HEK293 (cell line): ENCODE data around the gene PRSS8.
A peak's percentile ranks its signal among the peaks of the same experiment; 100 is the strongest.

ENCODE experiments used
- BCL11B ChIP-seq: fragments of 450-650 bp; formaldehyde crosslinking; IDR thresholded peaks from 2 replicates; pipeline ENCODE4 v1.5.1; 2016; ENCODE audit warnings: low read depth, missing biosample characterization, missing genetic modification characterization
- GLI2 ChIP-seq: fragments of 450-650 bp; formaldehyde crosslinking; IDR thresholded peaks from 2 replicates; pipeline ENCODE4; 2017; ENCODE audit warnings: missing biosample characterization, missing genetic modification characterization, low read depth, borderline replicate concordance
- KLF16 ChIP-seq: fragments of 450-650 bp; formaldehyde crosslinking; IDR thresholded peaks from 2 replicates; pipeline ENCODE4 v1.5.1; 2017; ENCODE audit warnings: missing biosample characterization, missing genetic modification characterization
- KLF7 ChIP-seq: fragments of 450-650 bp; formaldehyde crosslinking; IDR thresholded peaks from 2 replicates; pipeline ENCODE4 v1.5.1; 2016; ENCODE audit warnings: missing biosample characterization, missing genetic modification characterization, borderline replicate concordance
- ZNF24 ChIP-seq: fragments of 450-650 bp; formaldehyde crosslinking; IDR thresholded peaks from 2 replicates; pipeline ENCODE4 v1.5.1; 2016; ENCODE audit warnings: missing biosample characterization, missing genetic modification characterization
- ZNF274 ChIP-seq, 2 experiments: fragments of 200-500 bp in 1 of 2; fragments of 450-650 bp in 1 of 2; sonication (Bioruptor generic) in 1 of 2; formaldehyde crosslinking in 1 of 2; IDR thresholded peaks; 2 replicates each; pipeline versions ENCODE4 v1.5.1 to v1.6.1; 2014 to 2016; ENCODE audit warnings: borderline replicate concordance in 1 of 2, inconsistent platforms in 1 of 2, low read length in 1 of 2, missing biosample characterization in 1 of 2, missing genetic modification characterization in 1 of 2
- ZNF311 ChIP-seq: fragments of 450-650 bp; formaldehyde crosslinking; IDR thresholded peaks from 2 replicates; pipeline ENCODE4 v1.5.1; 2017; ENCODE audit warnings: missing biosample characterization, missing genetic modification characterization, borderline replicate concordance
- ZNF324 ChIP-seq: fragments of 450-650 bp; formaldehyde crosslinking; IDR thresholded peaks from 2 replicates; pipeline ENCODE4 v1.5.1; 2016; ENCODE audit warnings: missing biosample characterization, missing genetic modification characterization
- ZNF433 ChIP-seq: fragments of 450-650 bp; formaldehyde crosslinking; IDR thresholded peaks from 2 replicates; pipeline ENCODE4 v1.5.1; 2016; ENCODE audit warnings: missing biosample characterization, missing genetic modification characterization, low read depth
- ZNF596 ChIP-seq: fragments of 450-650 bp; IDR thresholded peaks from 2 replicates; pipeline ENCODE4 v1.5.0; 2018; ENCODE audit warnings: missing biosample characterization, mild to moderate bottlenecking, missing genetic modification characterization, moderate library complexity
- ZNF621 ChIP-seq: fragments of 450-650 bp; formaldehyde crosslinking; IDR thresholded peaks from 2 replicates; pipeline ENCODE4 v1.5.1; 2017; ENCODE audit warnings: missing biosample characterization, missing genetic modification characterization
- ZNF660 ChIP-seq: fragments of 450-650 bp; IDR thresholded peaks from 2 replicates; pipeline ENCODE4 v1.5.1; 2018; ENCODE audit warnings: missing biosample characterization, mild to moderate bottlenecking, missing genetic modification characterization
- ZNF670 ChIP-seq: fragments of 450-650 bp; formaldehyde crosslinking; IDR thresholded peaks from 2 replicates; pipeline ENCODE4 v1.5.1; 2016; ENCODE audit warnings: missing biosample characterization, missing genetic modification characterization, low read depth
- ZNF701 ChIP-seq: fragments of 450-650 bp; formaldehyde crosslinking; IDR thresholded peaks from 2 replicates; pipeline ENCODE4 v1.5.1; 2016; ENCODE audit warnings: missing biosample characterization, missing genetic modification characterization
- ZNF768 ChIP-seq: fragments of 450-650 bp; formaldehyde crosslinking; IDR thresholded peaks from 2 replicates; pipeline ENCODE4 v1.5.1; 2018; ENCODE audit warnings: missing biosample characterization, mild to moderate bottlenecking, missing genetic modification characterization
- ZNF843 ChIP-seq: fragments of 450-650 bp; formaldehyde crosslinking; IDR thresholded peaks from 2 replicates; pipeline ENCODE4 v1.5.1; 2016; ENCODE audit warnings: missing biosample characterization, missing genetic modification characterization
- TF ChIP-seq, protein P1 (sequence below): fragments of 450-650 bp; formaldehyde crosslinking; IDR thresholded peaks from 2 replicates; pipeline ENCODE4 v1.5.1; 2016; ENCODE audit warnings: missing biosample characterization, missing genetic modification characterization
- TF ChIP-seq, protein P2 (sequence below): fragments of 450-650 bp; formaldehyde crosslinking; IDR thresholded peaks from 2 replicates; pipeline ENCODE4 v1.5.1; 2016; ENCODE audit warnings: missing biosample characterization, missing genetic modification characterization
- TF ChIP-seq, protein P3 (sequence below): fragments of 450-650 bp; formaldehyde crosslinking; IDR thresholded peaks from 2 replicates; pipeline ENCODE4 v1.5.1; 2017; ENCODE audit warnings: missing biosample characterization, missing genetic modification characterization
- TF ChIP-seq, protein P4 (sequence below): fragments of 450-650 bp; formaldehyde crosslinking; IDR thresholded peaks from 2 replicates; pipeline ENCODE4 v1.5.1; 2017; ENCODE audit warnings: missing biosample characterization, missing genetic modification characterization
- TF ChIP-seq, protein P5 (sequence below): fragments of 450-650 bp; formaldehyde crosslinking; IDR thresholded peaks from 2 replicates; pipeline ENCODE4 v1.5.1; 2016; ENCODE audit warnings: missing biosample characterization, missing genetic modification characterization
- TF ChIP-seq, protein P6 (sequence below): fragments of 450-650 bp; formaldehyde crosslinking; IDR thresholded peaks from 2 replicates; pipeline ENCODE4 v1.5.1; 2017; ENCODE audit warnings: missing biosample characterization, missing genetic modification characterization

The PRSS8 gene

DNA sequence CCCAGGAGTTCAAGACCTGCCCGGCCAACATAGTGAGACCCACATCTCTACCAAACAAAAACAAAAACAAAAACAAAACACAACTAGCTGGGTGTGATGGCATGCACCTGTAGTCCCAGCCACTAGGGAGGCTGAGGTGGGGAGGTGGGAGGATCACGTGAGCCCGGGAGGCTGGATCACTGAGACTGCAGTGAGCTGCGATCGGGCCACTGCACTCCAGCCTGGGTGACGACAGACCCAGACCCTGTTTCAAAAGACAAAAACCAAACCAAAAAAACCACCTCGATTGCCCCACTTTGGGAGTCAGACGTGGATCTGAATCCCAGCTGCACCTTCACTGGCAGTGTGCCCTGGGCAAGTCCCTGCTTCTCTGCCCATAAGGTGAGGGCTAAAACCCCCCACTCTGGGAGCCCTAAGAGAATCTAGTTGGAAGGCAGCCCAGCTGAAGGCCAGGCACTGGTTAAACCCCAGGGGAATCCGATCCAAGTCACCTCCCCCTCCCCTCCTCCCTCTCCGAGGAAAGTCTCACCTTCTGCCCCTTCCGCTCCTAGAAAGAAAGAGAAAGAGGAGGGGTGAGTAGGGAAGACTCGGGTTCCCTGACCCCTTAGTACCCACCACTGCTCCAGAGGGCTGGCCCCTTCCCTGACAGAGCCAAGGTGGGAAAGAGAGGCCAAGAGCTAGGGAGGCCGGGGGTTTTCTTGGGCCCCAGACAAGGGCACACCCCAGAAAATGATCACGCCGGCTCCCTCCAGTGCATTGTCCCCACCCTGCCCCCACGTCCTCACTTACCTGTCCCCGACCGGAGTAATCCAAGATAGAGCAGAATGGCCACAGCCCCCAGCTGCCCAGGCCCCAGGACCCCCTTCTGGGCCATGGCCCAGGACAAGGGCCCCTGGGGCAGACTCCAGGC, 647 bp downstream of the PRSS8 start (continued):
- no peak for TF ChIP-seq ZNF701 (tag by site-specific recombination)
- TF ChIP-seq, protein P1, sequence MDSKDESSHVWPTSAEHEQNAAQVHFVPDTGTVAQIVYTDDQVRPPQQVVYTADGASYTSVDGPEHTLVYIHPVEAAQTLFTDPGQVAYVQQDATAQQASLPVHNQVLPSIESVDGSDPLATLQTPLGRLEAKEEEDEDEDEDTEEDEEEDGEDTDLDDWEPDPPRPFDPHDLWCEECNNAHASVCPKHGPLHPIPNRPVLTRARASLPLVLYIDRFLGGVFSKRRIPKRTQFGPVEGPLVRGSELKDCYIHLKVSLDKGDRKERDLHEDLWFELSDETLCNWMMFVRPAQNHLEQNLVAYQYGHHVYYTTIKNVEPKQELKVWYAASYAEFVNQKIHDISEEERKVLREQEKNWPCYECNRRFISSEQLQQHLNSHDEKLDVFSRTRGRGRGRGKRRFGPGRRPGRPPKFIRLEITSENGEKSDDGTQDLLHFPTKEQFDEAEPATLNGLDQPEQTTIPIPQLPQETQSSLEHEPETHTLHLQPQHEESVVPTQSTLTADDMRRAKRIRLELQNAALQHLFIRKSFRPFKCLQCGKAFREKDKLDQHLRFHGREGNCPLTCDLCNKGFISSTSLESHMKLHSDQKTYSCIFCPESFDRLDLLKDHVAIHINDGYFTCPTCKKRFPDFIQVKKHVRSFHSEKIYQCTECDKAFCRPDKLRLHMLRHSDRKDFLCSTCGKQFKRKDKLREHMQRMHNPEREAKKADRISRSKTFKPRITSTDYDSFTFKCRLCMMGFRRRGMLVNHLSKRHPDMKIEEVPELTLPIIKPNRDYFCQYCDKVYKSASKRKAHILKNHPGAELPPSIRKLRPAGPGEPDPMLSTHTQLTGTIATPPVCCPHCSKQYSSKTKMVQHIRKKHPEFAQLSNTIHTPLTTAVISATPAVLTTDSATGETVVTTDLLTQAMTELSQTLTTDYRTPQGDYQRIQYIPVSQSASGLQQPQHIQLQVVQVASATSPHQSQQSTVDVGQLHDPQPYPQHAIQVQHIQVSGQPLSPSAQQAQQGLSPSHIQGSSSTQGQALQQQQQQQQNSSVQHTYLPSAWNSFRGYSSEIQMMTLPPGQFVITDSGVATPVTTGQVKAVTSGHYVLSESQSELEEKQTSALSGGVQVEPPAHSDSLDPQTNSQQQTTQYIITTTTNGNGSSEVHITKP (tag by site-specific recombination) = peak; percentile 99
- no peak for TF ChIP-seq GLI2 (tag by site-specific recombination)
- no peak for TF ChIP-seq ZNF768 (tag by site-specific recombination)
- no peak for TF ChIP-seq BCL11B
- TF ChIP-seq, protein P2, sequence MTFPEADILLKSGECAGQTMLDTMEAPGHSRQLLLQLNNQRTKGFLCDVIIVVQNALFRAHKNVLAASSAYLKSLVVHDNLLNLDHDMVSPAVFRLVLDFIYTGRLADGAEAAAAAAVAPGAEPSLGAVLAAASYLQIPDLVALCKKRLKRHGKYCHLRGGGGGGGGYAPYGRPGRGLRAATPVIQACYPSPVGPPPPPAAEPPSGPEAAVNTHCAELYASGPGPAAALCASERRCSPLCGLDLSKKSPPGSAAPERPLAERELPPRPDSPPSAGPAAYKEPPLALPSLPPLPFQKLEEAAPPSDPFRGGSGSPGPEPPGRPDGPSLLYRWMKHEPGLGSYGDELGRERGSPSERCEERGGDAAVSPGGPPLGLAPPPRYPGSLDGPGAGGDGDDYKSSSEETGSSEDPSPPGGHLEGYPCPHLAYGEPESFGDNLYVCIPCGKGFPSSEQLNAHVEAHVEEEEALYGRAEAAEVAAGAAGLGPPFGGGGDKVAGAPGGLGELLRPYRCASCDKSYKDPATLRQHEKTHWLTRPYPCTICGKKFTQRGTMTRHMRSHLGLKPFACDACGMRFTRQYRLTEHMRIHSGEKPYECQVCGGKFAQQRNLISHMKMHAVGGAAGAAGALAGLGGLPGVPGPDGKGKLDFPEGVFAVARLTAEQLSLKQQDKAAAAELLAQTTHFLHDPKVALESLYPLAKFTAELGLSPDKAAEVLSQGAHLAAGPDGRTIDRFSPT (tag by site-specific recombination) = no peak
- TF ChIP-seq KLF16 (tag by site-specific recombination) = no peak
- no peak for TF ChIP-seq ZNF843 (tag by site-specific recombination)
- TF ChIP-seq, protein P3, sequence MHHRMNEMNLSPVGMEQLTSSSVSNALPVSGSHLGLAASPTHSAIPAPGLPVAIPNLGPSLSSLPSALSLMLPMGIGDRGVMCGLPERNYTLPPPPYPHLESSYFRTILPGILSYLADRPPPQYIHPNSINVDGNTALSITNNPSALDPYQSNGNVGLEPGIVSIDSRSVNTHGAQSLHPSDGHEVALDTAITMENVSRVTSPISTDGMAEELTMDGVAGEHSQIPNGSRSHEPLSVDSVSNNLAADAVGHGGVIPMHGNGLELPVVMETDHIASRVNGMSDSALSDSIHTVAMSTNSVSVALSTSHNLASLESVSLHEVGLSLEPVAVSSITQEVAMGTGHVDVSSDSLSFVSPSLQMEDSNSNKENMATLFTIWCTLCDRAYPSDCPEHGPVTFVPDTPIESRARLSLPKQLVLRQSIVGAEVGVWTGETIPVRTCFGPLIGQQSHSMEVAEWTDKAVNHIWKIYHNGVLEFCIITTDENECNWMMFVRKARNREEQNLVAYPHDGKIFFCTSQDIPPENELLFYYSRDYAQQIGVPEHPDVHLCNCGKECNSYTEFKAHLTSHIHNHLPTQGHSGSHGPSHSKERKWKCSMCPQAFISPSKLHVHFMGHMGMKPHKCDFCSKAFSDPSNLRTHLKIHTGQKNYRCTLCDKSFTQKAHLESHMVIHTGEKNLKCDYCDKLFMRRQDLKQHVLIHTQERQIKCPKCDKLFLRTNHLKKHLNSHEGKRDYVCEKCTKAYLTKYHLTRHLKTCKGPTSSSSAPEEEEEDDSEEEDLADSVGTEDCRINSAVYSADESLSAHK (tag by site-specific recombination) = no peak
- no peak for TF ChIP-seq ZNF660 (tag by site-specific recombination)
- no peak for TF ChIP-seq ZNF311 (tag by site-specific recombination)
- TF ChIP-seq ZNF433 (tag by site-specific recombination) = no peak
- TF ChIP-seq ZNF670 (tag by site-specific recombination) = no peak
- no peak for TF ChIP-seq ZNF621
- TF ChIP-seq, protein P4, sequence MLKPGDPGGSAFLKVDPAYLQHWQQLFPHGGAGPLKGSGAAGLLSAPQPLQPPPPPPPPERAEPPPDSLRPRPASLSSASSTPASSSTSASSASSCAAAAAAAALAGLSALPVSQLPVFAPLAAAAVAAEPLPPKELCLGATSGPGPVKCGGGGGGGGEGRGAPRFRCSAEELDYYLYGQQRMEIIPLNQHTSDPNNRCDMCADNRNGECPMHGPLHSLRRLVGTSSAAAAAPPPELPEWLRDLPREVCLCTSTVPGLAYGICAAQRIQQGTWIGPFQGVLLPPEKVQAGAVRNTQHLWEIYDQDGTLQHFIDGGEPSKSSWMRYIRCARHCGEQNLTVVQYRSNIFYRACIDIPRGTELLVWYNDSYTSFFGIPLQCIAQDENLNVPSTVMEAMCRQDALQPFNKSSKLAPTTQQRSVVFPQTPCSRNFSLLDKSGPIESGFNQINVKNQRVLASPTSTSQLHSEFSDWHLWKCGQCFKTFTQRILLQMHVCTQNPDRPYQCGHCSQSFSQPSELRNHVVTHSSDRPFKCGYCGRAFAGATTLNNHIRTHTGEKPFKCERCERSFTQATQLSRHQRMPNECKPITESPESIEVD (tag by site-specific recombination) = no peak
- TF ChIP-seq ZNF24 = no peak
- no peak for TF ChIP-seq ZNF274 (IDR thresholded peaks at IDR 0.05; ENCODE audit: low read length)
- TF ChIP-seq ZNF274 (tag by site-specific recombination; IDR thresholded peaks at IDR 0.05; ENCODE audit: borderline replicate concordance) = no peak
- TF ChIP-seq, protein P5, sequence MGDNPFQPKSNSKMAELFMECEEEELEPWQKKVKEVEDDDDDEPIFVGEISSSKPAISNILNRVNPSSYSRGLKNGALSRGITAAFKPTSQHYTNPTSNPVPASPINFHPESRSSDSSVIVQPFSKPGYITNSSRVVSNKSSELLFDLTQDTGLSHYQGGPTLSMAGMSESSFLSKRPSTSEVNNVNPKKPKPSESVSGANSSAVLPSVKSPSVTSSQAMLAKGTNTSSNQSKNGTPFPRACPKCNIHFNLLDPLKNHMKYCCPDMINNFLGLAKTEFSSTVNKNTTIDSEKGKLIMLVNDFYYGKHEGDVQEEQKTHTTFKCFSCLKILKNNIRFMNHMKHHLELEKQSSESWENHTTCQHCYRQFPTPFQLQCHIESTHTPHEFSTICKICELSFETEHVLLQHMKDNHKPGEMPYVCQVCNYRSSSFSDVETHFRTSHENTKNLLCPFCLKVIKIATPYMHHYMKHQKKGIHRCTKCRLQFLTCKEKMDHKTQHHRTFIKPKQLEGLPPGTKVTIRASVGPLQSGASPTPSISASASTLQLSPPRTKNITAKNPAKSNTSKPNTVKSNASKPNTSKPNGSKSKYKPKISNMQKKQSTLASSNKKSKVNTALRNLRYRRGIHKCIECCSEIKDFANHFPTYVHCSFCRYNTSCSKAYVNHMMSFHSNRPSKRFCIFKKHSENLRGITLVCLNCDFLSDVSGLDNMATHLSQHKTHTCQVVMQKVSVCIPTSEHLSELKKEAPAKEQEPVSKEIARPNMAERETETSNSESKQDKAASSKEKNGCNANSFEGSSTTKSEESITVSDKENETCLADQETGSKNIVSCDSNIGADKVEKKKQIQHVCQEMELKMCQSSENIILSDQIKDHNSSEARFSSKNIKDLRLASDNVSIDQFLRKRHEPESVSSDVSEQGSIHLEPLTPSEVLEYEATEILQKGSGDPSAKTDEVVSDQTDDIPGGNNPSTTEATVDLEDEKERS (tag by site-specific recombination) = no peak
- TF ChIP-seq, protein P6, sequence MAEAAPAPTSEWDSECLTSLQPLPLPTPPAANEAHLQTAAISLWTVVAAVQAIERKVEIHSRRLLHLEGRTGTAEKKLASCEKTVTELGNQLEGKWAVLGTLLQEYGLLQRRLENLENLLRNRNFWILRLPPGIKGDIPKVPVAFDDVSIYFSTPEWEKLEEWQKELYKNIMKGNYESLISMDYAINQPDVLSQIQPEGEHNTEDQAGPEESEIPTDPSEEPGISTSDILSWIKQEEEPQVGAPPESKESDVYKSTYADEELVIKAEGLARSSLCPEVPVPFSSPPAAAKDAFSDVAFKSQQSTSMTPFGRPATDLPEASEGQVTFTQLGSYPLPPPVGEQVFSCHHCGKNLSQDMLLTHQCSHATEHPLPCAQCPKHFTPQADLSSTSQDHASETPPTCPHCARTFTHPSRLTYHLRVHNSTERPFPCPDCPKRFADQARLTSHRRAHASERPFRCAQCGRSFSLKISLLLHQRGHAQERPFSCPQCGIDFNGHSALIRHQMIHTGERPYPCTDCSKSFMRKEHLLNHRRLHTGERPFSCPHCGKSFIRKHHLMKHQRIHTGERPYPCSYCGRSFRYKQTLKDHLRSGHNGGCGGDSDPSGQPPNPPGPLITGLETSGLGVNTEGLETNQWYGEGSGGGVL (tag by site-specific recombination) = peak; percentile 85
- TF ChIP-seq ZNF596 (tag by site-specific recombination) = no peak
- TF ChIP-seq ZNF324 = 0 out of 2 replicates have a peak, but pooled peaks have one; percentile 43
- no peak for TF ChIP-seq KLF7 (tag by site-specific recombination)
